Gastroesophageal sphincter (tissue), 3 donors: ENCODE measurements around the gene RBL2.
"Not testable (repeated sequence)": the region's sequence is repeated elsewhere in the genome, so short reads cannot be mapped to it uniquely, and the experiment has no call there.

ENCODE experiments used
- CTCF ChIP-seq, 4 experiments: fragments of 200-600 bp in 2 of 4; fragments of 450-650 bp in 2 of 4; sonication (generic) in 1 of 4; IDR thresholded peaks; one replicate each; pipeline ENCODE4 v1.5.1; 2017 to 2019; ENCODE audit warnings: antibody characterized with exemption in 4 of 4, mild to moderate bottlenecking in 2 of 4, moderate library complexity in 2 of 4
- POLR2A ChIP-seq, 2 donors: fragments of 450-650 bp; IDR thresholded peaks; one replicate each; pipeline ENCODE4 v1.6.1; 2017; ENCODE audit warnings: antibody characterized with exemption in 2 of 2, mild to moderate bottlenecking in 2 of 2, moderate library complexity in 1 of 2

- not testable (repeated sequence) for TF ChIP-seq CTCF, POLR2A (IDR thresholded peaks at IDR 0.05)
Measured at GRCh38 chr16:53419383-53419709, 14.9 kb upstream of the RBL2 start.
